ENCODE data around the gene FBN2.

- TF ChIP-seq CTCF (conservative IDR thresholded peaks at IDR 0.05) (no peak), EZH2 (IDR thresholded peaks at IDR 0.05; ENCODE audit: low read depth) (no peak)
Measured at GRCh38 chr5:128493657-128494329, 44.3 kb downstream of the FBN2 start.
